HG03159 (cell line): ENCODE measurements around the gene TRIP10.
"Not testable (repeated sequence)": the region's sequence is repeated elsewhere in the genome, so short reads cannot be mapped to it uniquely, and the experiment has no call there.

Experiments
- ATAC-seq: cut with Tn5 transposase; IDR thresholded peaks from one replicate; pipeline ENCODE4 v1.9.1; 2021; ENCODE audit warnings: mild to moderate bottlenecking, moderate library complexity; ENCODE audit not compliant: unreplicated experiment

TRIP10 gene

GRCh38 chr19:6738787-6739389, 592 bp upstream of the TRIP10 start:
- no peak for ATAC-seq

GRCh38 chr19:6739883-6740588, 556 bp downstream of the TRIP10 start:
- ATAC-seq, result no peak

GRCh38 chr19:6740589-6741343, 1.3 kb downstream of the TRIP10 start:
- no peak for ATAC-seq

DNA sequence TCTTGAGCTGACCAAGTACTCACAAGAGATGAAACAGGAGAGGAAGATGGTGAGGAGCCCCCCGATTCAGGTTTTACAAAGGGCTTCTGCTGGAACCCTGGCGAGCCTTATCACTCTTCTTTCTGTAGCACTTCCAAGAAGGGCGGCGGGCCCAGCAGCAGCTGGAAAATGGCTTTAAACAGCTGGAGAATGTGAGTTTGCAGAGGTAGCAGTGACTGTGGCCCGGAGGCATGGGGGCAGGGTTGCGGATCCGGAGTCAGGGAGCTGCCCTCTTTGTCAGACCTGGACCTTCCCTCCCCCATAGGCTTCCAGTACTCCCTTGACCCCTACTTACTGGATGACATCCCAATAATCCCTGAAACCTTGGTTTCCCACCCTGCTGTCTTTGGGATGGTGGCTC, 3.6 kb downstream of the TRIP10 start:
- ATAC-seq, result no peak

- no peak for ATAC-seq
Observed at GRCh38 chr19:6743714-6744380, 4.4 kb downstream of the TRIP10 start.

DNA sequence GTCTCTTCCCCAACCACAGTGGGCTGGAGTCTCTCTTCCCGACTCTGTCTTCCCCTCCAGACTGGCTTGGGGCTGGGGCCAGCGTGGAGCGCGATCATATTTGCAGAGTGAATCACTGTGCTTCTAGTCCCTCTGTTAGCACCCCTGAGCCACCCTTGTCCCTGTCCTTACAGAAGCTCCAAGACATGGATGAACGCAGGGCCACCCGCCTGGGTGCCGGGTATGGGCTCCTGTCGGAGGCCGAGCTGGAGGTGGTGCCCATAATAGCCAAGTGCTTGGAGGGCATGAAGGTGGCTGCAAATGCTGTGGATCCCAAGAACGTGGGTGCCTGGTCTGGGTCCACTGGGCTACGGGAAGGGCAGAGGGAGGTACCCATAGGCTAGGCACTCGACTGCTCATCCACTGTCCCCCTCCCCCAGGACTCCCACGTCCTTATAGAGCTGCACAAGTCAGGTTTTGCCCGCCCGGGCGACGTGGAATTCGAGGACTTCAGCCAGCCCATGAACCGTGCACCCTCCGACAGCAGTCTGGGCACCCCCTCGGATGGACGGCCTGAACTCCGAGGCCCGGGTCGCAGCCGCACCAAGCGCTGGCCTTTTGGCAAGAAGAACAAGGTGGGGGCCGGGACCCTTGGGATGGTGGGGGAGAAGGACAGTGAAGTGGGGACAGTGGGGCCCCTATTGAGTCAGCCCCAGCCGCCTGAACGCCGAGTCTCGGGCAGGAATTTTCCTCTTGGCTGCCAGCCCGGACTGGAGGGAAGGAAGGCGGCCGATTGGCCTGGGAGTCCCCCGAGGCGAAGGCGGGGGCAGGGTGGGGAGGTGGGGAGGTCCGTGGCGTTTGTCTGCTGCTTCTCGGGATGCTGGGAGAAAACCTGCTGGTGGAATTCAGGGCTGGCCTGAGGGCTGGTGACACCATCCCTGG, 5.2 kb downstream of the TRIP10 start:
- ATAC-seq, result no peak

GRCh38 chr19:6745965-6746364, 6.5 kb downstream of the TRIP10 start:
- no peak for ATAC-seq

DNA sequence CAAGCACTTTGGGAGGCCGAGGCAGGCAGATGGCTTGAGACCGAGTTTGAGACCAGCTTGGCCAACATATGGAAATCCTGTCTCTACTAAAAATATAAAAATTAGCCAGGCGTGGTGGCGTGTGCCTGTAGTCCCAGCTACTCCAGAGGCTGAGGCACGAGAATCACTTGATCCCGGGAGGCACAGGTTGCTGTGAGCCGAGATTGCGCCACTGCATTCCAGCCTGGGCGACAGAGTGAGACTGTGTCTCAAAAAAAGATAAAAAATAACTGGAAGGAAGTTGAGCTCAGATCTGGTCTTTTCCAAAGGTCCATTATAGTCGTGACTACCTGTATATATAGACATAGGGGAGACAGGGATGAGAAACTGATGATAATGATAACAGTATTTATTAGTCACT, 9.1 kb downstream of the TRIP10 start:
- not testable (repeated sequence) for ATAC-seq

DNA sequence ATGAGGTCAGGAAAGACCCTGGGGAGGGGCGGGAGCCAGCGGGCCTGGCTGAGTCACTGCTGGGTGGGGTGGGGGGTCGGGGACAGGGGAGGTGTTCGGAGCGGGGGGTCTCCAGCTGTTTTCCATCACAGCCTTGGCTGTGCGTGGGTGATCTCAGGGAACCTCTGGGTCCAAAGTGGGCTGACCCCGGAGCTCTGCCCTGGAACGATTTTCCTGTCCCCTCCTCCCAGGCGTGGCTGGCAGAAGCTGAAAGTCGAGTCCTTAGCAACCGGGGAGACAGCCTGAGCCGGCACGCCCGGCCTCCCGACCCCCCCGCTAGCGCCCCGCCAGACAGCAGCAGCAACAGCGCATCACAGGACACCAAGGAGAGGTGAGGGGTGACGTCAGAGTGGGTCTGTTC, 10.6 kb downstream of the TRIP10 start:
- ATAC-seq, result no peak

- ATAC-seq, result no peak
Observed at GRCh38 chr19:6751189-6751588, 11.7 kb downstream of the TRIP10 start.

- ATAC-seq, result no peak
Observed at GRCh38 chr19:6752256-6753177, 13.0 kb downstream of the TRIP10 start.

- ATAC-seq, result peak; percentile 84
Observed at GRCh38 chr19:6753178-6754031, 13.9 kb downstream of the TRIP10 start.

DNA sequence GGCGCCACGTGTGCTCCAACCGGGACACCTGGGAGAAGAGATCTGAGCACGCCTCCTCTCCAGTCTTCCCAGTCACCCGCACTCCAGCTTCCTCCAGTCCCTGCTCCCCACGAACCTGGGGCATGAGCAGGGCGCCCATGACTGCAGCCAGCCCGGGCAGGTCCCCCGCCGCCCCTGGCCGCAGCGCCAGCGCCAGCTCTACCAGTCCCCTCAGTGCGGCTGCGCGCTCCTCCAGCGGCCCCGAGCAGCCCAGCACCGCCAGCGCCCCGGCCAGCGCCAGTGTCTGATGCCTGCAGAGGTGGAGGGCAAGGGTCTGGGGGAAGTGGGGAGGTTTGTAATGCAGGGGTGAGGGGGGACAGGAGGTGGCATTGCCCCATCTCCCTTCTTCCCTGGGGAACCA, 14.7 kb downstream of the TRIP10 start:
- no peak for ATAC-seq

GRCh38 chr19:6754653-6755463, 15.4 kb downstream of the TRIP10 start:
- no peak for ATAC-seq

- ATAC-seq, result no peak
Observed at GRCh38 chr19:6760606-6761005, 21.1 kb downstream of the TRIP10 start.

DNA sequence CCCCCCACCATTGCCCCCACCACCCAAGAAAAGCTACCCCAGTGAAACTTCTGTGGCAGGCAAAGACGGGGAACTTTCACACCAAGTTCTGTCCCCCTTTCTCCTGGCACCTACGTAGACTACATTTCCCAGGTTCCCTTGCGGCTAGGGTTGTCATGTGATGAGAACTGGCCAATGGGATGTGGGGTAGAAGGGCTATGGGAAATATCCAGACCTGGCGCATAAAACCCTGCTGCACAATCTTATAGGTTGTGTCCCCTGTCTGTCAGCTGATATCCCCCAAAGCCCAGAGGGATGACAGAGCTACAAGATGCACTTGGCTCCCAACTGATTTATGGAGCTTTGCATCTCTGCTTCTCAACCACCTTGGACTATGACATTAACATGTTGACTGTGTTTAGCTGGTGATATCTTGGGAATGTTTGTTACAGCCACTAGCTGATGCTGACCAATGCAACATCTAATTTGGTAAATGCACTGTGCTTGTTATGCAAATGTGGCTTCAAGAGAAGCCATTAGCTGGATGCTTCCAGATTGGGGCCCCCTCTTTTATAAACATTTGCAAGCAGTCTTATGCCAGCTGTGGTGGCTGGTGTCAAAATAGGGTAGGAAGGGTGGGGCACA, 21.7 kb downstream of the TRIP10 start:
- no peak for ATAC-seq

DNA sequence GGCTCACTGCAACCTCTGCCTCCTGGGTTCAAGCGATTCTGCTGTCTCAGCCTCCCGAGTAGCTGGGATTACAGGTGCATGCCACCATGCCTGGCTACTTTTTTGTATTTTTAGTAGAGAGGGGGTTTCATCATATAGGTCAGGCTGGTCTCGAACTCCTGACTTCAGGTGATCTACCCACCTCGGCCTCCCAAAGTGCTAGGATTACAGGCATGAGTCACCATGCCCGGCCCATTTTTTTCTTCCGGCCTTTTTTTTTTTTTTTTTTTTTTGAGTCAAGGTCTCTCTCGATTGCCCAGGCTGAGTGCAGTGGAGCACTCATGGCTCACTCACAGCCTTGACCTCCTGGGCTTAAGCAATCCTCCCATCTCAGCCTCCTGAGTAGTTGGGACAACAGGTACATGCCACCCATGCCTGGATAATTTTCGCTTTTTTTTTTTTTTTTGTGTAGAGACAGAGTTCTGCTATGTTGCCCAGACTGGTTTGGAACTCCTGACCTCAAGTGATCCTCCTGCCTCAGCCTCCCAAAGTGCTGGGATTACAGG, 22.8 kb downstream of the TRIP10 start:
- not testable (repeated sequence) for ATAC-seq
